GM18499 (cell line): ENCODE results near the gene EFNA3.

ENCODE experiments used
- ATAC-seq: cut with Tn5 transposase; IDR thresholded peaks from one replicate; pipeline ENCODE4 v1.9.1; 2021; ENCODE audit warnings: moderate number of reproducible peaks; ENCODE audit not compliant: insufficient read depth, unreplicated experiment

EFNA3 gene

DNA sequence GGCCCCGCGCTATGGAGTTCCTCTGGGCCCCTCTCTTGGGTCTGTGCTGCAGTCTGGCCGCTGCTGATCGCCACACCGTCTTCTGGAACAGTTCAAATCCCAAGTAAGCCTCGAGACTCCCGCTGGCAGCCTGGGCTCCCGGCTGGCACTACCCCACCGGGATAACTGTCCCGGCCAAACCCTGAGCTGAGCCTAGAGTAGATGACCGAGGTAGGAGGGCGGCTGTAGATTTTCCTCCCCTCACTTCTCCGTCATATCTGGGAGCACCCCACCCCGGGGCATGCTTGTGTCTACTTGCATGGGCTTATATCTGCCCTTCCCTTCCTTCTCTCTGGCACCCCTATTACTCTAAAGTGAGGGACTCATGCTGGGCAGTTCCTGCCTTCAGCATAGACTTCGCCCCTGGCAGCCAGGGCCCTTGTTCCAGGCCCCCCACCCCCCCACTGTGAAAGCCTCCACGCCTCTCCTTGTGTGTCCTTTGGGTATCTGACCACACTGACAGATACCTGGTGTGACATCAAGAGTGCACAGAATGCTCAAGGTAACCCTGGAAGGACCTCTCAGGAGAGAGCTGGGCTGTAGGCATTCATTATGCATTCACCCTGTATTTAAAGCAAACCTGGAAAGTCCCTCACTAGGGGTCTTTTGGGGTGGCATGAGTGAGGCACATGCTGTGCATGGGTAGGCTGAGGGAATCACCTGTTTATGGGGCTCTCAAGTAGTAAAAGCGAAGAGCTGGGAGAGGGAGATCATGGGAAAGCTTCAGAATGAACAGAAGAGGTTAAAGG lies 49.5 kb downstream of the EFNA3 start:
- ATAC-seq = no peak

DNA sequence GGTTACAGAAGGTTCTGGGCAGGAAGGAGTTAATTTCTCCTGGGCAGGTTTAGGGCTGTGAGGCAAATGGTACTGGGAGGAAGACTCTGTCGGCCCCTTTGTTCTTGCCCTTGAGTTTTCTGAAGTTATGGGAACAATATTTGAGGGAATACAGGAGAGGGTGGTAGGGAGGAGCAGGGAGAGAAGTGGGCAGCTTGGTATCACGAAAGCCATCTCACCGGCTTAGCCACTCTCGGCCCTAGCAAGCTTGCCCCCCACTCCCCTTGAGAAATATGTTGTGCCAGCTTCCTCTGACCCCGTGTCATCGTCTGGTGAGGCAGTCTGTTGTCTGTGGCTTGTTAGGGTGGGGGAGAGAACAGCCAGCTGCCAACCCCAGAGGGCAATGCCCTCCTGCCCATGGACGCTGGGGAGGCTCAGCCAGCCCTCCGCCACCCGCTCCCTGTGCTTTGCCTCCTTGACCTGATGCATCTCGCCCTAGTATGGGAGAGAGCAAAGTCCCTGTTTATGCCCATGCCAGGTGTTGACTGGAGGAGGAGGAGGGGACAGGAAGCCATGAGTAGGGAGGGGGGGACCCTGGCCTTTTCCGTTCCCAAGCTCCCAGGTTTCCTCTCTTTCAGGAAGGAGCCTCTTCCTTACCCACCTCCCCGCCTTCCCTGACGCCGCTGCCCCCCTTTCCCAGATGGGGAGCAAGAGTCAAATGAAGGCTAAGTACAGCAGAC lies 50.3 kb downstream of the EFNA3 start:
- no peak for ATAC-seq

DNA sequence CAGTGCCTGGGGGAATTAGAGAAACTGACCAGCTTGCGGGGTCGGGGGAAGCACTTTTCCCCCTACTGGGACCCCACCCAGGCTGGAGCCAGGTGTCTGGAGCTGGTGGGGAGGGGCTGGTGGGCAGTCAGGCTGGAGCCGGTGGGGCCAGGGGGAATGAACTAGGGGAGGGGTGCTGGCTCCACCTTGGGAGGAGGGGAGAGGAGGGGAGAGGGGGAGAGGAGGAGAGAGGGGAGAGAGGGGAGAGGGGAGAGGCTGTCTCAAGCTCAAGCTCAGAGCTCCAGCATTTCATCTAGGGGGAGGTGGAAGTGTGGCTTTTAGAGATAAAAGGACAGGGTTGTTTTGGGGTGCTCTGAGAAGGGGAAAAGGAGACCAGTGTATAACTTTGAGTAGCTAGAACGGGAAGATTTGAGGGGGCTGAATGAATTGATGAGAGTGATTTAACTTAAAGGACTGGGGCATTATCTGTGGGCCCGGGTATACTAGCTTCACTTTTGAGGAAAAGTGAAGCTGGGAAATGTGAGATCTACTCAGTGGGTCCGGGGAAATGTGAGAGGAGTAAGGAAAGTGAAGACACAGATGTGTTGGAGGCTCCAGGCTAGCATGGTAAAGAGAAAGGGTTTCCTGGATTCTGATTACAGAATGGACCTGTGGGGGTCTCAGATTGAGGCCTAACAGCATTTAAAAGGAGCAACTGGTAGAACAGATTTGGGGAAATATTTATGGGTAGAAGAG lies 51.8 kb downstream of the EFNA3 start:
- no peak for ATAC-seq

GRCh38 chr1:155131285-155131684 lies 52.6 kb downstream of the EFNA3 start:
- no peak for ATAC-seq

- ATAC-seq = no peak
Observed at GRCh38 chr1:155131856-155132255, 53.2 kb downstream of the EFNA3 start.

- no peak for ATAC-seq
Observed at GRCh38 chr1:155133799-155134281, 55.2 kb downstream of the EFNA3 start.

GRCh38 chr1:155134322-155134721 lies 55.7 kb downstream of the EFNA3 start:
- ATAC-seq = no peak

- ATAC-seq = no peak
Observed at GRCh38 chr1:155134880-155135414, 56.3 kb downstream of the EFNA3 start.

DNA sequence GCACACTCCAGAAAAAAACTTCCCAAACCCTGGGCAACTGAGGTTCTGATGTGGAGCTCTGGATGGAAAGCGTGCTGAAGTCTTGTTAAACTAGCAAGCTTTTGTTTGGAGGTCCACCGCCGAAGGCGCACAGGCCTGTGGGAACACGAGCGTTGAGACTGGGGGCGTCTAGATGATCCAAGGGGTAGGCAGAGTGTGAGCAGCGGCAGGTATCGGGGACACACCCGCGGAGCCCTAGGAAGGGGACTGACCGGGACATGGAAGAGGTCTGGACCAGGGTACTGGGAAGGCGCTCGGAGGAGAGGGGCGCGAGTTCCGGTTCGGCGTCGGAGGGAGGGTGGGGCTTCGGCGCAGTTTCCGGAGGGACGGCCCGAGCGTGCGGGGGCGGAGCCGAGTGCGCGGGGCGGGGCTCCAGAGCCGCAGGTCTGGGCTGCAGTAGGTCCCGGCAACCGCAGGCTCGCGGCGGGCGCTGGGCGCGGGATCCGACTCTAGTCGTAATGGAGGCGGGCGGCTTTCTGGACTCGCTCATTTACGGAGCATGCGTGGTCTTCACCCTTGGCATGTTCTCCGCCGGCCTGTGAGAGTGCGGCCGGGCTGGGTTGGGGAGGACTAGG lies 56.9 kb downstream of the EFNA3 start, which contains the start of gene SLC50A1:
SLC50A1 (plus strand) TSS at position 438 of the 614 bp plus-strand sequence; CDS start at position 498, 60 bp downstream.
- no peak for ATAC-seq

GRCh38 chr1:155136748-155137147 lies 58.1 kb downstream of the EFNA3 start:
- no peak for ATAC-seq
